NCI-H2171 treated with DMSO at 0.1 percent for 48 hours (cell line): ENCODE results near the gene SIGLEC1.

Experiments used
- DNase-seq: peaks from one replicate; lab custom pipeline; 2025; lab: John Stamatoyannopoulos, UW

Gene SIGLEC1

GRCh38 chr20:3712279-3712873 lies at the start of gene SIGLEC1:
Gene SIGLEC1, minus strand, starts transcription at chr20:3712600. Its CDS starts 5,472 bp downstream, at chr20:3707128.
- no peak for DNase-seq

- DNase-seq = no peak
Measured at GRCh38 chr20:3760655-3761348, 48.4 kb upstream of the SIGLEC1 start.

GRCh38 chr20:3759884-3760283 lies 47.5 kb upstream of the SIGLEC1 start:
- no peak for DNase-seq

GRCh38 chr20:3759316-3759823 lies 47.0 kb upstream of the SIGLEC1 start:
- no peak for DNase-seq

GRCh38 chr20:3758566-3758965 lies 46.2 kb upstream of the SIGLEC1 start:
- no peak for DNase-seq

GRCh38 chr20:3757268-3757667 lies 44.9 kb upstream of the SIGLEC1 start:
- DNase-seq = no peak

GRCh38 chr20:3755814-3756480 lies 43.5 kb upstream of the SIGLEC1 start:
- DNase-seq = no peak

GRCh38 chr20:3755269-3755668 lies 42.9 kb upstream of the SIGLEC1 start:
- DNase-seq = no peak

- DNase-seq = no peak
Measured at GRCh38 chr20:3754276-3754630, 41.9 kb upstream of the SIGLEC1 start.

- no peak for DNase-seq
Measured at GRCh38 chr20:3753501-3754275, 41.3 kb upstream of the SIGLEC1 start.

GRCh38 chr20:3753098-3753497 lies 40.7 kb upstream of the SIGLEC1 start:
- peak; percentile 41 for DNase-seq

GRCh38 chr20:3752386-3752759 lies 40.0 kb upstream of the SIGLEC1 start:
- DNase-seq = no peak

GRCh38 chr20:3751675-3752385 lies 39.4 kb upstream of the SIGLEC1 start:
- peak; percentile 80 for DNase-seq

GRCh38 chr20:3751305-3751674 lies 38.9 kb upstream of the SIGLEC1 start:
- no peak for DNase-seq

GRCh38 chr20:3749689-3750531 lies 37.5 kb upstream of the SIGLEC1 start:
- peak; percentile 14 for DNase-seq

GRCh38 chr20:3749087-3749688 lies 36.8 kb upstream of the SIGLEC1 start:
- no peak for DNase-seq

GRCh38 chr20:3748073-3748472 lies 35.7 kb upstream of the SIGLEC1 start:
- no peak for DNase-seq

- DNase-seq = no peak
Measured at GRCh38 chr20:3747471-3747870, 35.1 kb upstream of the SIGLEC1 start.

GRCh38 chr20:3745686-3746173 lies 33.3 kb upstream of the SIGLEC1 start:
- no peak for DNase-seq
